Neural cell (in vitro differentiated cells): ENCODE results near the gene CLEC14A. TPM values are rescaled to one million over a fixed set of nuclear protein-coding genes. Genes with fewer than 3 reads are reported as not detected.

Experiments
- H2AFZ ChIP-seq: fragments of 200-600, 300-800 bp; sonication (generic), shearing (Covaris generic); 2 replicates; pipeline ENCODE4 v1.6.0; 2014; ENCODE audit warnings: low read depth, mild to moderate bottlenecking, antibody characterized with exemption, low read length, moderate library complexity
- H3F3A ChIP-seq: fragments of 200-600 bp; shearing (Covaris generic); 2 replicates; pipeline ENCODE4 v1.6.1; 2016; ENCODE audit warnings: mild to moderate bottlenecking, moderate library complexity, mixed read lengths, antibody characterized with exemption, low read length; ENCODE audit not compliant: insufficient read depth, poor library complexity, severe bottlenecking
- H3K27ac ChIP-seq: fragments of 200-600, 300-800 bp; sonication (generic), shearing (Covaris generic); 2 replicates; pipeline ENCODE4 v1.5.1; 2014; ENCODE audit warnings: mild to moderate bottlenecking, low read length, moderate library complexity
- H3K27me3 ChIP-seq: fragments of 300-800, 200-600 bp; sonication (generic), shearing (Covaris generic); 2 replicates; pipeline ENCODE4 v1.6.0; 2014; ENCODE audit warnings: mild to moderate bottlenecking, low read depth, low read length, moderate library complexity; ENCODE audit not compliant: insufficient read depth
- H3K36me3 ChIP-seq: fragments of 300-800, 200-600 bp; sonication (generic), shearing (Covaris generic); 2 replicates; pipeline ENCODE4 v1.5.1; 2014; ENCODE audit warnings: mild to moderate bottlenecking, antibody characterized with exemption, low read length, moderate library complexity; ENCODE audit not compliant: insufficient read depth
- H3K4me2 ChIP-seq: fragments of 300-800, 200-600 bp; sonication (generic), shearing (Covaris generic); 2 replicates; pipeline ENCODE4 v1.6.0; 2014; ENCODE audit warnings: mild to moderate bottlenecking, low read length
- H3K4me3 ChIP-seq: fragments of 300-800, 200-600 bp; sonication (generic), shearing (Covaris generic); 2 replicates; pipeline ENCODE4 v1.5.1; 2014; ENCODE audit warnings: mild to moderate bottlenecking, low read length, moderate library complexity
- H3K79me2 ChIP-seq: fragments of 200-600 bp; shearing (Covaris generic); replicated peaks from 2 replicates; pipeline ENCODE4 v1.6.0; 2014; ENCODE audit warnings: mild to moderate bottlenecking, low read length, moderate library complexity; ENCODE audit not compliant: insufficient read depth
- H3K9ac ChIP-seq: fragments of 300-800, 200-600 bp; sonication (generic), shearing (Covaris generic); 2 replicates; pipeline ENCODE4 v1.6.1; 2016; ENCODE audit warnings: mild to moderate bottlenecking, low read length, mixed read lengths
- H3K9me2 ChIP-seq: fragments of 200-600 bp; shearing (Covaris generic); 2 replicates; pipeline ENCODE4 v1.6.1; 2016; ENCODE audit warnings: mild to moderate bottlenecking, low read length, mixed read lengths; ENCODE audit not compliant: insufficient read depth
- H3K9me3 ChIP-seq: fragments of 200-600, 300-800 bp; sonication (generic), shearing (Covaris generic); 2 replicates; pipeline ENCODE4 v1.6.1; 2016; ENCODE audit warnings: mild to moderate bottlenecking, mixed run types, low read length, moderate library complexity, mixed read lengths
- H4K20me1 ChIP-seq: fragments of 200-600 bp; shearing (Covaris generic); 2 replicates; pipeline ENCODE4 v1.6.1; 2016; ENCODE audit warnings: mild to moderate bottlenecking, mixed run types; ENCODE audit not compliant: insufficient read depth
- EP300 ChIP-seq: fragments of 450-650 bp; conservative IDR thresholded peaks from 2 replicates; pipeline ENCODE4 v1.6.1; 2014; ENCODE audit warnings: antibody characterized with exemption, mild to moderate bottlenecking, moderate library complexity; ENCODE audit not compliant: poor library complexity, severe bottlenecking
- EZH2 ChIP-seq: fragments of 200-600, 300-800 bp; shearing (Covaris generic), sonication (generic); IDR thresholded peaks from 2 replicates; pipeline ENCODE4 v1.6.1; 2014; ENCODE audit warnings: antibody characterized with exemption, low read length, borderline replicate concordance, mild to moderate bottlenecking; ENCODE audit not compliant: insufficient read depth, poor library complexity, severe bottlenecking
- MXI1 ChIP-seq: fragments of 450-650 bp; conservative IDR thresholded peaks from 2 replicates; pipeline ENCODE4 v1.6.1; 2014; ENCODE audit warnings: antibody characterized with exemption, mild to moderate bottlenecking; ENCODE audit not compliant: poor library complexity, severe bottlenecking
- POLR2AphosphoS5 ChIP-seq: IDR thresholded peaks from 2 replicates; pipeline ENCODE4 v1.6.1; 2012
- RAD21 ChIP-seq: fragments of 450-650 bp; conservative IDR thresholded peaks from 2 replicates; pipeline ENCODE4 v1.6.1; 2014; ENCODE audit warnings: antibody characterized with exemption, mild to moderate bottlenecking, moderate library complexity
- SMC3 ChIP-seq: fragments of 450-650 bp; conservative IDR thresholded peaks from 2 replicates; pipeline ENCODE4 v1.6.1; 2014; ENCODE audit warnings: antibody characterized with exemption, mild to moderate bottlenecking, moderate library complexity; ENCODE audit not compliant: poor library complexity
- TAF1 ChIP-seq: IDR thresholded peaks from 2 replicates; pipeline ENCODE4 v1.6.1; 2012; ENCODE audit warnings: low read depth
- polyA plus RNA-seq: library from polyadenylated mRNA; depleted of rRNA; stranded (reverse); fragments of >200 nt; gene quantifications from 2 replicates; pipeline ENCODE4 v1.2.3, GENCODE V29; 2014
- TF ChIP-seq, protein P1 (sequence below): IDR thresholded peaks from 2 replicates; pipeline ENCODE4 v1.6.1; 2012; ENCODE audit warnings: borderline replicate concordance
- TF ChIP-seq, protein P2 (sequence below): fragments of 450-650 bp; IDR thresholded peaks from 2 replicates; pipeline ENCODE4 v1.5.1; 2014; ENCODE audit warnings: antibody characterized with exemption, mild to moderate bottlenecking, moderate library complexity; ENCODE audit not compliant: poor library complexity, severe bottlenecking

Gene CLEC14A
- polyA plus RNA-seq, 1 donor from 2014 or later: 0.12 TPM

GRCh38 chr14:38207736-38208617, 47.9 kb downstream of the CLEC14A start, which contains the start of gene SSTR1:
Gene SSTR1, plus strand, starts transcription at chr14:38207904. Its CDS starts 1,486 bp downstream, at chr14:38209390.
- H3K36me3 ChIP-seq: no peaks in the 10 kb centered on the region
- peaks cover 11% of the 10 kb centered on the region for H3K9me3 ChIP-seq
- peak within 1 kb of the TSS; percentile 3 for H2AFZ ChIP-seq
- TF ChIP-seq SMC3: no peak
- H3K4me3 ChIP-seq: peak within 1 kb of the TSS; percentile 65
- no peak within 1 kb of the TSS for H3K27ac ChIP-seq
- peak within 1 kb of the TSS; percentile 88 for H3K4me2 ChIP-seq
- no peaks in the 10 kb centered on the region for H3F3A ChIP-seq
- no peaks in the 10 kb centered on the region for H3K79me2 ChIP-seq
- peak within 1 kb of the TSS; percentile 50 for H3K9ac ChIP-seq
- H4K20me1 ChIP-seq: no peaks in the 10 kb centered on the region
- peaks cover 64% of the 10 kb centered on the region for H3K27me3 ChIP-seq
- no peaks in the 10 kb centered on the region for H3K9me2 ChIP-seq

DNA sequence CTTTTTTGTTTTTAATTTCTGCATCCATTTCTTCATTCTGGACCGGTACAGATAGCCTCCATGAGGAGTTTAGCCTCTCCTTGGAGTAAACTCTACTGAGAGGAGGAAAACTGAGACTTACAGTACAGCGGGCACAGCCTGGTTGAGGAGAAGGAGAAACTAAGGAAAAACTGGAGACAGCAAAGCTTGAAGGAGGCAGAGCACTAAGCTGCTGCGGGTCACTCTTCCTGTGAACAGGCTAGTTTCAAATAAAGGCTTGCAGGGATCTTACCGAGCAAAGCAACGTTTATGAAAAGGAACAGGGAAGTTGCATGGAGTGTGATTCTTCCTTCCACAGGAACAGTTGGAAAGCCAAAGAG, 48.5 kb downstream of the CLEC14A start:
- no peaks in the 10 kb centered on the region for H3K9me2 ChIP-seq
- no peaks in the 10 kb centered on the region for H3K79me2 ChIP-seq
- H3K4me2 ChIP-seq: peak overlapping the region; percentile 88
- peak overlapping the region; percentile 65 for H3K4me3 ChIP-seq
- H3K27me3 ChIP-seq: peaks cover 60% of the 10 kb centered on the region
- no peaks in the 10 kb centered on the region for H4K20me1 ChIP-seq
- H2AFZ ChIP-seq: no peak overlapping the region
- no peak overlapping the region for H3K9ac ChIP-seq
- TF ChIP-seq, protein P1, sequence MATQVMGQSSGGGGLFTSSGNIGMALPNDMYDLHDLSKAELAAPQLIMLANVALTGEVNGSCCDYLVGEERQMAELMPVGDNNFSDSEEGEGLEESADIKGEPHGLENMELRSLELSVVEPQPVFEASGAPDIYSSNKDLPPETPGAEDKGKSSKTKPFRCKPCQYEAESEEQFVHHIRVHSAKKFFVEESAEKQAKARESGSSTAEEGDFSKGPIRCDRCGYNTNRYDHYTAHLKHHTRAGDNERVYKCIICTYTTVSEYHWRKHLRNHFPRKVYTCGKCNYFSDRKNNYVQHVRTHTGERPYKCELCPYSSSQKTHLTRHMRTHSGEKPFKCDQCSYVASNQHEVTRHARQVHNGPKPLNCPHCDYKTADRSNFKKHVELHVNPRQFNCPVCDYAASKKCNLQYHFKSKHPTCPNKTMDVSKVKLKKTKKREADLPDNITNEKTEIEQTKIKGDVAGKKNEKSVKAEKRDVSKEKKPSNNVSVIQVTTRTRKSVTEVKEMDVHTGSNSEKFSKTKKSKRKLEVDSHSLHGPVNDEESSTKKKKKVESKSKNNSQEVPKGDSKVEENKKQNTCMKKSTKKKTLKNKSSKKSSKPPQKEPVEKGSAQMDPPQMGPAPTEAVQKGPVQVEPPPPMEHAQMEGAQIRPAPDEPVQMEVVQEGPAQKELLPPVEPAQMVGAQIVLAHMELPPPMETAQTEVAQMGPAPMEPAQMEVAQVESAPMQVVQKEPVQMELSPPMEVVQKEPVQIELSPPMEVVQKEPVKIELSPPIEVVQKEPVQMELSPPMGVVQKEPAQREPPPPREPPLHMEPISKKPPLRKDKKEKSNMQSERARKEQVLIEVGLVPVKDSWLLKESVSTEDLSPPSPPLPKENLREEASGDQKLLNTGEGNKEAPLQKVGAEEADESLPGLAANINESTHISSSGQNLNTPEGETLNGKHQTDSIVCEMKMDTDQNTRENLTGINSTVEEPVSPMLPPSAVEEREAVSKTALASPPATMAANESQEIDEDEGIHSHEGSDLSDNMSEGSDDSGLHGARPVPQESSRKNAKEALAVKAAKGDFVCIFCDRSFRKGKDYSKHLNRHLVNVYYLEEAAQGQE: no peak
- TF ChIP-seq EZH2: no peak
- no peak for TF ChIP-seq RAD21
- no peak for TF ChIP-seq EP300
- TF ChIP-seq POLR2AphosphoS5: no peak
- TF ChIP-seq SMC3: no peak
- no peak for TF ChIP-seq TAF1
- no peak for TF ChIP-seq MXI1
- TF ChIP-seq, protein P2, sequence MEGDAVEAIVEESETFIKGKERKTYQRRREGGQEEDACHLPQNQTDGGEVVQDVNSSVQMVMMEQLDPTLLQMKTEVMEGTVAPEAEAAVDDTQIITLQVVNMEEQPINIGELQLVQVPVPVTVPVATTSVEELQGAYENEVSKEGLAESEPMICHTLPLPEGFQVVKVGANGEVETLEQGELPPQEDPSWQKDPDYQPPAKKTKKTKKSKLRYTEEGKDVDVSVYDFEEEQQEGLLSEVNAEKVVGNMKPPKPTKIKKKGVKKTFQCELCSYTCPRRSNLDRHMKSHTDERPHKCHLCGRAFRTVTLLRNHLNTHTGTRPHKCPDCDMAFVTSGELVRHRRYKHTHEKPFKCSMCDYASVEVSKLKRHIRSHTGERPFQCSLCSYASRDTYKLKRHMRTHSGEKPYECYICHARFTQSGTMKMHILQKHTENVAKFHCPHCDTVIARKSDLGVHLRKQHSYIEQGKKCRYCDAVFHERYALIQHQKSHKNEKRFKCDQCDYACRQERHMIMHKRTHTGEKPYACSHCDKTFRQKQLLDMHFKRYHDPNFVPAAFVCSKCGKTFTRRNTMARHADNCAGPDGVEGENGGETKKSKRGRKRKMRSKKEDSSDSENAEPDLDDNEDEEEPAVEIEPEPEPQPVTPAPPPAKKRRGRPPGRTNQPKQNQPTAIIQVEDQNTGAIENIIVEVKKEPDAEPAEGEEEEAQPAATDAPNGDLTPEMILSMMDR: no peak
- no peaks in the 10 kb centered on the region for H3F3A ChIP-seq
- H3K36me3 ChIP-seq: no peaks in the 10 kb centered on the region
- no peak overlapping the region for H3K27ac ChIP-seq
- H3K9me3 ChIP-seq: peaks cover 11% of the 10 kb centered on the region
